Astrocyte (in vitro differentiated cells and primary cell): ENCODE results near the gene MIEF1. TPM values are rescaled to one million over a fixed set of nuclear protein-coding genes. Genes with fewer than 3 reads are reported as not detected.

Source experiments
- DNase-seq: peaks from one replicate; pipeline ENCODE4 v3.0.0-alpha.2; 2010; ENCODE audit warnings: low read depth
- FAIRE-seq: peaks from 2 replicates; lab custom pipeline; 2011; peaks lifted over from hg19 to GRCh38; lab: Jason Lieb, UNC
- H2AFZ ChIP-seq: 2 replicates; pipeline ENCODE4 v1.6.0; 2012; ENCODE audit warnings: low read depth, low read length, inconsistent platforms
- H3K27ac ChIP-seq: 2 replicates; pipeline ENCODE4 v1.5.1; 2011; ENCODE audit warnings: low read depth, low read length, inconsistent platforms
- H3K27me3 ChIP-seq: 2 replicates; pipeline ENCODE4 v1.6.0; 2011; ENCODE audit warnings: low read length, inconsistent platforms; ENCODE audit not compliant: insufficient read depth
- H3K36me3 ChIP-seq: 2 replicates; pipeline ENCODE4 v1.5.1; 2011; ENCODE audit warnings: low read length, inconsistent platforms; ENCODE audit not compliant: insufficient read depth
- H3K4me1 ChIP-seq: 2 replicates; pipeline ENCODE4 v1.5.1; 2011; ENCODE audit warnings: low read length, inconsistent platforms; ENCODE audit not compliant: insufficient read depth
- H3K4me2 ChIP-seq: 2 replicates; pipeline ENCODE4 v1.6.0; 2012; ENCODE audit warnings: low read length, inconsistent platforms
- H3K4me3 ChIP-seq: 2 replicates; pipeline ENCODE4 v1.5.1; 2011; ENCODE audit warnings: low read depth, mild to moderate bottlenecking, low read length, inconsistent platforms; ENCODE audit not compliant: insufficient read depth
- H3K79me2 ChIP-seq: 2 replicates; pipeline ENCODE4 v1.6.0; 2012; ENCODE audit warnings: mild to moderate bottlenecking, low read length, inconsistent platforms; ENCODE audit not compliant: insufficient read depth
- H3K9ac ChIP-seq: 2 replicates; pipeline ENCODE4 v1.6.0; 2012; ENCODE audit warnings: mild to moderate bottlenecking, low read length, inconsistent platforms
- H3K9me3 ChIP-seq: 2 replicates; pipeline ENCODE4 v1.5.1; 2012; ENCODE audit warnings: low read depth, mild to moderate bottlenecking, low read length, inconsistent platforms; ENCODE audit not compliant: insufficient read depth
- H4K20me1 ChIP-seq: 2 replicates; pipeline ENCODE4 v1.6.0; 2012; ENCODE audit warnings: low read length, inconsistent platforms; ENCODE audit not compliant: insufficient read depth
- H3K27ac Mint-ChIP-seq: one replicate; pipeline ENCODE4 v1.8.0; 2021; ENCODE audit warnings: mild to moderate bottlenecking, mixed read lengths; ENCODE audit not compliant: unreplicated experiment
- H3K27me3 Mint-ChIP-seq: one replicate; pipeline ENCODE4 v1.8.0; 2021; ENCODE audit warnings: low read depth, mixed read lengths; ENCODE audit not compliant: unreplicated experiment
- H3K36me3 Mint-ChIP-seq: one replicate; pipeline ENCODE4 v1.8.0; 2021; ENCODE audit warnings: low read depth, mixed read lengths; ENCODE audit not compliant: unreplicated experiment
- H3K4me1 Mint-ChIP-seq: one replicate; pipeline ENCODE4 v1.8.0; 2021; ENCODE audit warnings: low read depth, mixed read lengths; ENCODE audit not compliant: unreplicated experiment
- H3K4me3 Mint-ChIP-seq: one replicate; pipeline ENCODE4 v1.8.0; 2021; ENCODE audit warnings: mild to moderate bottlenecking, moderate library complexity, mixed read lengths; ENCODE audit not compliant: unreplicated experiment
- H3K9me3 Mint-ChIP-seq: one replicate; pipeline ENCODE4 v1.8.0; 2021; ENCODE audit warnings: mild to moderate bottlenecking, mixed read lengths; ENCODE audit not compliant: unreplicated experiment
- EZH2 ChIP-seq: IDR thresholded peaks from 2 replicates; pipeline ENCODE4 v1.6.1; 2012; ENCODE audit warnings: mild to moderate bottlenecking, low read length, inconsistent platforms; ENCODE audit not compliant: insufficient read depth
- total RNA-seq: library from RNA; stranded (reverse); gene quantifications from 2 replicates; pipeline ENCODE4 v1.2.1, GENCODE V29; 2021
- TF ChIP-seq, protein P1 (sequence below): IDR thresholded peaks from 2 replicates; pipeline ENCODE4 v1.5.1; 2011; ENCODE audit warnings: low read depth, mild to moderate bottlenecking, inconsistent platforms, low read length, moderate library complexity; ENCODE audit not compliant: insufficient read depth

MIEF1 gene
- total RNA-seq, 1 donor from 2014 or later, result 35.6 TPM

DNA sequence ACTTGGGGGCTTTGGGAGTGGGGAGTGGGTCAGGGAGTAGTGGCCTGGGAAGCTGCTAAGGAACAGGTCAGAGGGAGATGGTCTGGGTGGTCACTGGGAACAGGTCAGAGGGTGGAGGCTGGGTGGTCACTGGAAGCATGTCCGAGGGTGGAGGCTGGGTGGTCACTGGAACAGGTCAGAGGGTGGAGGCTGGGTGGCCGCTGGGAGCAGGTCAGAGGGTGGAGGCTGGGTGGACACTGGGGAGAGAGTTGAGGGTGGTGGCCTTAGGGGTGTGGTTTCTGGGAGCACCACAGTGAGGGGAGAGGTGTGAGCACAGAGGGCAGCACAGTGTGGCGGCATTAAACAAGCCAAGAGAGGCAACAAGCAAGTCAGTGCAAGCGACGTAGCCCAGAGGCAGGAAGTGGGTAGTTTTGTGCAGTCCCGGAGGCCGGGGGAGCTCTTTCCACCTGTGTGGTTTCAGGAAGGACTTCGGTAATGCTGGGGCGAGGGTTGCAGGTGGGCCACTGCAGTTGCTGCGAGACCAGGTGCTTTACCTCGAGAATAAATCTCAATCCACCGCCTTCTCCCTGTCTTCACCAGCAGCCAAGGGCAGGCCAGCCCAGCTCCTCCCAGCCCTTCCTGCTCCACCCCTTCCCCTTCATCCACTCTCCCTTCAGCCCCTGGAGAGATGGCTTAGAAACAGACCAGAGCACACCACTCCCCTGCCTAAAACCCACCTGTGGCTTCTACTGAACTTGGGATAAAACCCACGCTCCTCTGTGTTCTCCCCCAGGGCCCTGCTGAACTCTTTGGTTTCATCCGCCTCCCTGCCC is 65.3 kb downstream of the MIEF1 start:
- Mint-ChIP-seq H3K27ac (peak overlapping the region; percentile 59), H3K27me3 (peaks cover 19% of the 10 kb centered on the region), H3K4me1 (no peaks in the 10 kb centered on the region), H3K36me3 (no peaks in the 10 kb centered on the region), H3K4me3 (no peak overlapping the region), H3K9me3 (no peaks in the 10 kb centered on the region)
- no peak overlapping the region for H3K4me3 ChIP-seq
- DNase-seq (no peak), FAIRE-seq (no peak)
- peaks cover 9% of the 10 kb centered on the region for H3K27me3 ChIP-seq
- TF ChIP-seq EZH2, result no peak
- TF ChIP-seq, protein P1, sequence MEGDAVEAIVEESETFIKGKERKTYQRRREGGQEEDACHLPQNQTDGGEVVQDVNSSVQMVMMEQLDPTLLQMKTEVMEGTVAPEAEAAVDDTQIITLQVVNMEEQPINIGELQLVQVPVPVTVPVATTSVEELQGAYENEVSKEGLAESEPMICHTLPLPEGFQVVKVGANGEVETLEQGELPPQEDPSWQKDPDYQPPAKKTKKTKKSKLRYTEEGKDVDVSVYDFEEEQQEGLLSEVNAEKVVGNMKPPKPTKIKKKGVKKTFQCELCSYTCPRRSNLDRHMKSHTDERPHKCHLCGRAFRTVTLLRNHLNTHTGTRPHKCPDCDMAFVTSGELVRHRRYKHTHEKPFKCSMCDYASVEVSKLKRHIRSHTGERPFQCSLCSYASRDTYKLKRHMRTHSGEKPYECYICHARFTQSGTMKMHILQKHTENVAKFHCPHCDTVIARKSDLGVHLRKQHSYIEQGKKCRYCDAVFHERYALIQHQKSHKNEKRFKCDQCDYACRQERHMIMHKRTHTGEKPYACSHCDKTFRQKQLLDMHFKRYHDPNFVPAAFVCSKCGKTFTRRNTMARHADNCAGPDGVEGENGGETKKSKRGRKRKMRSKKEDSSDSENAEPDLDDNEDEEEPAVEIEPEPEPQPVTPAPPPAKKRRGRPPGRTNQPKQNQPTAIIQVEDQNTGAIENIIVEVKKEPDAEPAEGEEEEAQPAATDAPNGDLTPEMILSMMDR, result no peak
- H3K27ac ChIP-seq, result no peak overlapping the region
- peaks cover 3% of the 10 kb centered on the region for H3K9me3 ChIP-seq
- no peak overlapping the region for H3K9ac ChIP-seq
- no peaks in the 10 kb centered on the region for H3K4me1 ChIP-seq
- H3K4me2 ChIP-seq, result no peak overlapping the region
- no peaks in the 10 kb centered on the region for H4K20me1 ChIP-seq
- no peaks in the 10 kb centered on the region for H3K36me3 ChIP-seq
- no peak overlapping the region for H2AFZ ChIP-seq
- H3K79me2 ChIP-seq, result no peaks in the 10 kb centered on the region

Other genes with a start within 250 kb of the MIEF1 start
- gene RPL3, start 182.7 kb upstream of the MIEF1 start, total RNA-seq, result 1,056 and 1,182 TPM in 2 replicates
- 12.0 and 14.1 TPM in 2 replicates for gene SYNGR1, start 152.3 kb upstream of the MIEF1 start, total RNA-seq
- 13.4 and 13.8 TPM in 2 replicates for gene TAB1, start 102.5 kb upstream of the MIEF1 start, total RNA-seq
- 7.9 and 9.7 TPM in 2 replicates for gene MGAT3, start 45.3 kb upstream of the MIEF1 start, total RNA-seq
- 502 and 508 TPM in 2 replicates for gene ATF4, start 18.3 kb downstream of the MIEF1 start, total RNA-seq
- 45.5 and 58.7 TPM in 2 replicates for gene RPS19BP1, start 30.5 kb downstream of the MIEF1 start, total RNA-seq
- gene CACNA1I, start 68.5 kb downstream of the MIEF1 start, total RNA-seq, result 0.11 and 0.17 TPM in 2 replicates